DMS114 treated with DMSO at 0.1 percent for 48 hours (cell line): Measurements from ENCODE around the gene DRICH1.
"Not testable (repeated sequence)": the region's sequence is repeated elsewhere in the genome, so short reads cannot be mapped to it uniquely, and the experiment has no call there.

Source experiments
- DNase-seq: peaks from one replicate; lab custom pipeline; 2025; ENCODE audit not compliant: unreplicated experiment; lab: John Stamatoyannopoulos, UW

DRICH1 gene

GRCh38 chr22:23651676-23652075 is 19.6 kb upstream of the DRICH1 start:
- DNase-seq = no peak

GRCh38 chr22:23649071-23649501 is 17.0 kb upstream of the DRICH1 start:
- DNase-seq = no peak

GRCh38 chr22:23646526-23646925 is 14.4 kb upstream of the DRICH1 start:
- not testable (repeated sequence) for DNase-seq

DNA sequence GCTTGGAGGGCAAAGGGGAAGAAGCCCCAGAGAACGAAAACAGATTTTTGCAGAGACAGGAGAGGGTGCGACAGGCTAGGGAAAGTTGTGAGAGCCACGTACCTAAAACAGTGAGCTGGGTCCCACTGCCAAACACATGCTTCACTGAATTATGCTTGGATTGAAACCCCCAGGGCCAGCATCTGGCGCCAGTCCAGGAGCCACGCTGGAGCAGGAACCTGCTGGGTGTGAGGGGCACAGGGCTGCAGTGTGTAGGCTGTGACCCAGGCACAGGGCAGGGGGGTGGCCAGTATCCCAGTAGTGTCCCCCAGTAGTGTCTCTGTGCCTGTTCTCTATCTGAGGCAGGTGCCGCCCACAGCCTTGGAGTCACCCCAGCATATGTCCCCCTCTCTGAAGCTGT is 8.1 kb upstream of the DRICH1 start:
- not testable (repeated sequence) for DNase-seq

- DNase-seq = no peak
Measured at GRCh38 chr22:23639661-23640060, 7.5 kb upstream of the DRICH1 start.

DNA sequence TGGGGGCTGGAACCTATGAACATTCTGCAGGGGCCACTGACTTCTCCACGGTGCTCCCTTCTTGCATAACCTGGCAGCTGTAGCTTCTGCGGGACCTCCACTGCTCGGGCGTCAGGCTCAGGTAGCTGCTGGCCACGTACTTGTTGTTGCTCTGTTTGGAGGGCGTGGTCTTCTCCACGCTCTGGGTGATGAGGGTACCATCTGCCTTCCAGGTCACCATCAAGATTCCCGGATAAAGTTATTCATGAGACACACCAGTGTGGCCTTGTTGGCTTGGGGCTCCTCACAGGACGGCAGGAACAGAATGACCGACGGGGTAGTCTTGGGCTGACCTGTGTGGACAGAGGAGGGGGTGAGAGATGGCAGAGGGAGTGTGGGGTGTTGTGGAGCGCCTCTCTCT is 6.5 kb upstream of the DRICH1 start:
- no peak for DNase-seq

GRCh38 chr22:23635291-23635690 is 3.2 kb upstream of the DRICH1 start:
- DNase-seq = not testable (repeated sequence)

DNA sequence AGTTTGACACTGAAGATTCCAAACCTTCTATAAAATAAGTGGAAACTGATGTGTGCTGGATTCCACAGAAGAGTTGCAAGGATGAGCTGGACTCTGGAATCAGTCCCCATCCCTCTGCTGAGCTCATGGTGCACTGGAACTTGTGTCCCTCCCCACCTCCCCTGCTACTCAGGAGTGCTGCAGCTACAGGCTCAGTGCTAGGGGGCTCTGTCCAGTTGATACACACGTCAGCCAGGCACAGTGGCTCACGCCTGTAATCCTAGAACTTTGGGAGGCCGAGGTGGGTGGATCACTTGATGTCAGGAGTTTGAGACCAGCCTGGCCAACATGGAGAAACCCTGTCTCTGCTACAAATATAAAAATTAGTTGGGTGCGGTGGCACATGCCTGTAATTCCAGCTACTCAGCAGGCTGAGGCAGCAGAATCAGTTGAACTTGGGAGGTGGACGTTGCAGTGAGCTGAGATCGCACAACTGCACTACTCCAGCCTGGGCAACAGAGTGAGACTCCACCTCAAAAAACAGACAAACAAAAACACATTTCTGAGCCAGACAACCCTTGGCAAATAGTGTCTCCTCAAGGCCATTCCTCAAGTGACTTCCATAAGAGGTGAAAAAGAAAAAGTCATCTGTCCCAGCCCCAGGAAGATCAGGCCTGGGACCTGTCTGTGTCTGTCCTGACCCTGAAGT is 3.9 kb downstream of the DRICH1 start:
- not testable (repeated sequence) for DNase-seq

DNA sequence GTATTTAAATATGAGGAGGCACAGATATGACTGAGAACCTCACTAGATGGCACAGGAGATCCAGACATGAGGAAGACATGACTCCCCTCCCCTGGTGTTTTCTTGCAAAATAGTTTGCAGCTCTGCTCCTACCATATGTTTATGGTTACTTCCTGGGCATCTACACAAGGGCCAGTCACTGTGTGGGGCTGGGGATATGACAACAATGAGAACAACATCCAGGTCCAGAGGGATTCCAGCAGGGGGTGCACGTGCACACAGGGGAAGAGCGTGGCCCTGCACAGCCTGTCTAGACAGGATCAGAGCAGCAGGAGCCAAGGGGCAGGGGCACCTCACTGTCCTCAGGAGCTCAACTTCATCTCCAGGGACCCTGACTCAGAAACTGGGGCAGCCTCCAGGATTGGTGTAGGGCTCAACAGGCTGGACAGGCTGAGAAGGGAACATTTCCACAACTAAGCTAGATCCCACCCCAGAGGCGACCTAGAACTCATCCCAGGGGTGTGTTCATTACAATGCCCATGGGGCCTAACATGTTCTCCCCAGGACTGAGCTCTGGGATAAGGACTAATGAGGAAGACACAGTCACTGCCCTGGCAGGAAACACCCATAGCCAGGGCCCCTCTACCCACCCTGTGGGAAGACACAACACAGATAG is 4.6 kb downstream of the DRICH1 start:
- peak; percentile 12 for DNase-seq

GRCh38 chr22:23626286-23626975 is 5.7 kb downstream of the DRICH1 start:
- DNase-seq = no peak

GRCh38 chr22:23622634-23623033 is 9.5 kb downstream of the DRICH1 start:
- DNase-seq = no peak

DNA sequence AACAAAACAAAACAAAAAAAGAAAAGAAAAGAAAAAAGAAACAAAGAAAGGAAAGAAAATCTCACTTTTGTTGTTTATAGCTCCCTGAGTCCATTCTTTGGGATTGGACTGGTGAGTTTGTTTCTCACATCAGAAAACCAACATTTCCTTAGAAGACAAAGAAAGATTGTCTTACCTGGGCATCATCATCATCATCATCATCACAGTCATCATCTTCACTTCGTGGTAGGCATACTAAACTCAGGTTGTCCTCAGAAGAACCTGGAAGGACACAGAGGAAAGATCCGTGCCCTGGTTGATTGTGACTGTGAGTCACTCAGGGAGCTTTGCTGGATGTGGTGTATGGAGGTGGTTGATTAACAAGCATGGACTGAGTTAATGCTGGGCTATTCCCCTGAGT is 10.2 kb downstream of the DRICH1 start:
- DNase-seq = not testable (repeated sequence)

DNA sequence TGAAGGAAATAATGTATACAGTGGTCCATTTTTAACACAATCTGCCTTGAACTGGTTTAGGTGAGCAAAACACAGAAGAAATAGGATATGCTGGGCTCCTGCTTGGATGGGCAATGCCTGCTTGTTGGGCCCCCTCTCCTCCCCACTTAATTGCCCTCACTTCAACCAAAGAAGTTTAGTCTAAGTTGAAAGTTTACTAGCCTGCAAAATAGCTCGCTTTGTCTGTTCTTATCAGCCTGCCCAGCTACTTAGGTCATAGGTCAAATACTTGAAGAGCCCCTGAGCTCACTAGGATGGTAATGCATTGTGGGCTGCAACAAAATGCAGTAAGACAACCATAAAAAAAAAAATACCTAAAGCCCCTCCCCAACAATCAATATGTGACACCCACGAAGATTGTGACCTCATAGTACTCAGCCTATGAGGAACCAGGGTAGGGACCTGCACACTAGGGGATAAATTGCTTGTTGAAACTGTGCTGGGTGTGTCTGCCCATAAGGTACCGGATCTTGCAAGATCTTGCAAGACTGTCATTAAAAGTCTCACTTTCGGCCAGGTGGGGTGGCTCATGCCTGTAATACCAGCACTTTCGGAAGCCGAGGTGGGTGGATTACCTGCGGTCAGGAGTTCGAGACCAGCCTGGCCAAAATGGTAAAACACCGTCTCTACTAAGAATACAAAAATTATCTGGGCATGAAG is 10.9 kb downstream of the DRICH1 start:
- DNase-seq = no peak

GRCh38 chr22:23613193-23613972 is 18.7 kb downstream of the DRICH1 start:
- DNase-seq = no peak

GRCh38 chr22:23609983-23610781 is 21.9 kb downstream of the DRICH1 start:
- no peak for DNase-seq

- no peak for DNase-seq
Measured at GRCh38 chr22:23608583-23608982, 23.5 kb downstream of the DRICH1 start.

DNA sequence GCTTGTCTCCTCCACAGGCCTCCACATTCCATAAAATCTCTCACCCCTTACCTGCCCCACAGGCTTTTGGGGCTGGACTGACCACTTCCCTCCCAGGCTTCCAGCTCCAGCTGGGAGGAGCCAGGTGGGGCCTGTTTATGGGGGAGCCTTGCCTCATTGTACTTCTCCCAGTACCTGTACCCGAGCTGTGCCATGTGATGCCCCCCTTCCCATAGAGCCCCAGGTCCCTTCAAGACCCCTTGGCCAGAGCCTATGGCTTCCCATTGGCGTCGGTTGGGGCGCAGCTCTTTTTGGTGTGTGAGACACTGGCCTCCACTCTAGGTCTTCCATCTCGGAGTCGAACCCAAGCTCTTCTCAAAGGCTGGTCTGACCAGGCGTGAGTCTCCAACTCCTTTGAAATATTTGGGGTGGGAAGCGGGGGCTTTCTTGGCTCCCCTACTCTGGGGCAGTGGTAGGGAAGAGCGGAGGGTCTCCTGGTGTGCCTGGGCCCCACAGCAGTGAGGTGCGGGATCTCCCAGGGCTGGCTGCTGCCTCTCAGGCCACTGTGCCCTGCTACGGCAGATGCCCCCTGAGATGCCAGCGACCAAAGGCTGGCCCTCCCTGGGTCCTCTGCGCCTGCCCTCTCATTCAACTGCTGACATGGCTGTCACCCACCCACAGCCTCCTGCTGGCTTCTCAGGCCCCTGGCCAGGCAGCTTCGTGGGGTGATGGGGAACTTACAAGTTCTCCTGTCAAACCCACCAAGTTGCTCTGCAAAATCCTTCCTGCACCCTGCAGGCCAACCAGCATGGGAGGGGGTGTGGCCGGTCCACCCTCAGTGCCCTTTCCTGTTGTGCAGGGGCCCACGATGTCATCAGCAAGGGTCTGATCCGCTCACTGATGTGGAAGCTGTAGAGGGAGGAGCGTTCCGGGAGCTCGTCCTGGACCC is 25.7 kb downstream of the DRICH1 start:
- DNase-seq = no peak

DNA sequence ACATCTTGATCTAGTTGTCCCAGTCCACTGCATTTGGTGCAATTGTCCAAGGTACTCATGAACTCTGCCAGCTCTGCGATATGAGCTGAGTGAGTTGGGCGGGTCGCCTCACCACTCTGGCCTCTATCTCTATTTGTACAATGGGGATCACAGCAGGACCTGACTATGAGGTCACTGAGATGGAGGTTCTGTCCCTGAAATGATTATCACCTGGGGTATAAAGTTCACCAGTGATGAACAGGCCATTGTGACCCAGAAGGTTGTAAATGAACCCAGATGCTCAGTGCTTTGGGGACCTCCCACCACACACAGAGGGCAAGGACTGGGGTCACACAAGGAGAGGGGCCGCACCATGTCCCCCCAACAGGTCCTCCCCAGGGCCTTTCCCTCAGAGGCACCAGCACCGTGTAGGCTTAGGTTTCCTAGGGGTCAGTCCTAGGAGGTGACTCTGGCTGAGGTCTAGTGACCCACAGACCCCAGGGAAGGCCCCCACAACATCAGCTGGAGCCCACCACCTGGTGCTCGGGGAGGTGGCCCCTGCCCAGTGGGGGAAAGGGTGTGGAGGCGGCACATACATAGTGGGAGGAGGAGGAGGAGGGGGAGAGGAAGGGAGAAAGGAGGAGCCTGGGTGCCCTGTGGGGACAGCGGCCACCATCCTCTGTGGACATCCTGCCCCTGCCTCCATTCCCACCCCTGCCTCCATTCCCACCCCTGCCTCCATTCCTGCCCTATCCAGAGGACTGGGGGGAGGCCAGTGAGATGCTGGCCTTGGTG is 27.0 kb downstream of the DRICH1 start:
- DNase-seq = no peak
